ENCODE data around the gene RNF138. TPM values are rescaled to one million over a fixed set of nuclear protein-coding genes. Genes with fewer than 3 reads are reported as not detected.

The RNF138 gene
- total and polyA plus RNA-seq, 2 of the 13 experiments (the other 11 are each of a cell fraction or from before 2014, with no cell fraction given) = 14.6 to 33.6 TPM

- POLR2A ChIA-PET = no interaction called here
Measured at GRCh38 chr18:32152705-32153448, 61.2 kb downstream of the RNF138 start.

GRCh38 chr18:32156855-32157254, 65.2 kb downstream of the RNF138 start:
- H4K20me1 ChIP-seq (ENCODE audit: insufficient read depth, low read length) = no peaks in the 10 kb centered on the region
- POLR2A ChIA-PET = no interaction called here
- no peak for FAIRE-seq
- ATAC-seq = no peak
- no peak overlapping the region for H3K9ac ChIP-seq (ENCODE audit: insufficient read depth, low read depth, low read length)
- no peak overlapping the region for H3K4me3 ChIP-seq (replicated peaks in 1 of 3; ENCODE audit: insufficient read depth in 1 of 3, low read depth in 2 of 3, low read length in 3 of 3)
- peaks cover 6% of the 10 kb centered on the region; the same call in 1 of the 2 replicates for H3K4me1 ChIP-seq (ENCODE audit: insufficient read depth, low read length)
- intact Hi-C loops (cut with micrococcal nuclease; ENCODE audit: unreplicated experiment) = loop anchor here (5.0 kb wide), 2 partner anchors 200 to 315 kb away; partner anchors contain the start of gene GAREM1
- no TSS peak for BruUV-seq (replicated peaks)
- no peak overlapping the region for H2AFZ ChIP-seq (ENCODE audit: low read length)
- H3K36me3 ChIP-seq (replicated peaks in 1 of 2; ENCODE audit: control insufficient read depth in 1 of 2, insufficient read depth in 2 of 2, low read length in 2 of 2) = no peaks in the 10 kb centered on the region
- peaks cover 1 to 3% of the 10 kb centered on the region in 2 experiments; a peak in 3 of 5 replicates for H3K27me3 ChIP-seq (ENCODE audit: control insufficient read depth in 1 of 2, insufficient read depth in 2 of 2, low read length in 2 of 2)
- no peak for DNase-seq (ENCODE audit: low spot score)
- CTCF ChIA-PET (ENCODE audit: low intra/inter-chr PET ratio, low total read pairs) = interaction anchor here (1.6 to 3.8 kb wide), 2 partner anchors 115 to 394 kb away, joined by 3 to 84 read pairs; no protein-coding TSS in a partner anchor
- H3K4me2 ChIP-seq (ENCODE audit: low read depth, low read length) = no peak overlapping the region
- H3K27ac ChIP-seq (ENCODE audit: extremely low read length, insufficient read depth, low read length) = no peak overlapping the region
- in situ Hi-C loops (cut with HindIII; ENCODE audit: extremely low pct_ligation_motif_present, low pct_unique_long_range_greater_than_20kb) = loop anchor here (10.0 kb wide), 1 partner anchor 108 kb away; no protein-coding TSS in a partner anchor
- no peaks in the 10 kb centered on the region for H3K9me3 ChIP-seq (ENCODE audit: low read length)
- TF ChIP-seq ZBTB7B (CRISPR knock-in tag; IDR thresholded peaks at IDR 0.05) = no peak
- TF ChIP-seq ZNF576 (CRISPR knock-in tag; IDR thresholded peaks at IDR 0.05) = no peak
- TF ChIP-seq ZNF749 (CRISPR knock-in tag; IDR thresholded peaks at IDR 0.05; ENCODE audit: borderline replicate concordance) = no peak
- TF ChIP-seq MBD4 (IDR thresholded peaks at IDR 0.05; ENCODE audit: borderline replicate concordance, low read length) = no peak
- no peak for TF ChIP-seq ZNF101 (CRISPR knock-in tag; IDR thresholded peaks at IDR 0.05; ENCODE audit: borderline replicate concordance, low read depth)
- no peaks in the 10 kb centered on the region for H3K79me2 ChIP-seq (ENCODE audit: insufficient read depth, low read length)

More at GRCh38 chr18:32152705-32153448, 61.2 kb downstream of the RNF138 start:
- no peaks in the 10 kb centered on the region for H3K9me3 ChIP-seq (ENCODE audit: low read length)
- CTCF ChIA-PET (ENCODE audit: low intra/inter-chr PET ratio, low total read pairs) = no interaction called here
- H3K4me1 ChIP-seq (ENCODE audit: insufficient read depth, low read length) = peaks cover 15% of the 10 kb centered on the region
- intact Hi-C loops (cut with micrococcal nuclease; ENCODE audit: unreplicated experiment) = no loop called here
- no peak overlapping the region for H3K4me3 ChIP-seq (replicated peaks in 1 of 3; ENCODE audit: insufficient read depth in 1 of 3, low read depth in 2 of 3, low read length in 3 of 3)
- H4K20me1 ChIP-seq (ENCODE audit: insufficient read depth, low read length) = no peaks in the 10 kb centered on the region
- H3K9ac ChIP-seq (ENCODE audit: insufficient read depth, low read depth, low read length) = no peak overlapping the region
- 32% methylated on average over 5 of the region's 5 CpGs for WGBS (ENCODE audit: low lambda C conversion rate)
- in situ Hi-C loops (cut with HindIII; ENCODE audit: extremely low pct_ligation_motif_present, low pct_unique_long_range_greater_than_20kb) = loop anchor here (10.0 kb wide), 1 partner anchor 112 kb away; no protein-coding TSS in a partner anchor
- no peak overlapping the region for H3K4me2 ChIP-seq (ENCODE audit: low read depth, low read length)
- H3K36me3 ChIP-seq (replicated peaks in 1 of 2; ENCODE audit: control insufficient read depth in 1 of 2, insufficient read depth in 2 of 2, low read length in 2 of 2) = no peaks in the 10 kb centered on the region
- no peak for DNase-seq (ENCODE audit: low spot score)
- H3K79me2 ChIP-seq (ENCODE audit: insufficient read depth, low read length) = no peaks in the 10 kb centered on the region
- no peaks in the 10 kb centered on the region; a peak in 1 of 5 replicates for H3K27me3 ChIP-seq (ENCODE audit: control insufficient read depth in 1 of 2, insufficient read depth in 2 of 2, low read length in 2 of 2)
- no peak for ATAC-seq
- H3K27ac ChIP-seq (ENCODE audit: extremely low read length, insufficient read depth, low read length) = no peak overlapping the region
- no peak for FAIRE-seq
- BruUV-seq (replicated peaks) = no TSS peak
- no peak for TF ChIP-seq KDM5B (CRISPR knock-in tag; IDR thresholded peaks at IDR 0.05; ENCODE audit: borderline replicate concordance)
- TF ChIP-seq MAFF (IDR thresholded peaks at IDR 0.05; ENCODE audit: low read depth, low read length) = no peak
- no peak for TF ChIP-seq KAT8 (CRISPR knock-in tag; IDR thresholded peaks at IDR 0.05)
- TF ChIP-seq NRL (CRISPR knock-in tag; IDR thresholded peaks at IDR 0.05; ENCODE audit: borderline replicate concordance) = no peak
- no peak for TF ChIP-seq RARG (CRISPR knock-in tag; IDR thresholded peaks at IDR 0.05; ENCODE audit: low read depth)
- TF ChIP-seq RFX1 (IDR thresholded peaks at IDR 0.05) = no peak
- no peak for TF ChIP-seq ZNF782 (CRISPR knock-in tag; IDR thresholded peaks at IDR 0.05; ENCODE audit: borderline replicate concordance)
- TF ChIP-seq ATF4 (CRISPR knock-in tag; IDR thresholded peaks at IDR 0.05) = no peak
- TF ChIP-seq ASH2L (IDR thresholded peaks at IDR 0.05; ENCODE audit: insufficient read length, low read depth, low read length) = no peak
- no peak overlapping the region for H2AFZ ChIP-seq (ENCODE audit: low read length)
